ENCODE results near the gene FNDC10.

The FNDC10 gene

GRCh38 chr1:1614204-1614953, 14.4 kb upstream of the FNDC10 start:
- no peak for TF ChIP-seq CTCF (IDR thresholded peaks at IDR 0.05)

- no peak for TF ChIP-seq CTCF (IDR thresholded peaks at IDR 0.05)
Measured at GRCh38 chr1:1613509-1614082, 13.7 kb upstream of the FNDC10 start.

- no peak for TF ChIP-seq CTCF (IDR thresholded peaks at IDR 0.05)
Measured at GRCh38 chr1:1612104-1612400, 12.1 kb upstream of the FNDC10 start.

- no peak for TF ChIP-seq CTCF (IDR thresholded peaks at IDR 0.05)
Measured at GRCh38 chr1:1610796-1611195, 10.9 kb upstream of the FNDC10 start.

GRCh38 chr1:1609822-1610485, 10.0 kb upstream of the FNDC10 start:
- no peak for TF ChIP-seq CTCF (IDR thresholded peaks at IDR 0.05)

- no peak for TF ChIP-seq CTCF (IDR thresholded peaks at IDR 0.05)
Measured at GRCh38 chr1:1606232-1606631, 6.3 kb upstream of the FNDC10 start.

GRCh38 chr1:1605724-1606123, 5.8 kb upstream of the FNDC10 start:
- no peak for TF ChIP-seq CTCF (IDR thresholded peaks at IDR 0.05)

Measured in LNCAP (cell line).